ENCODE measurements around the gene ZNF649. TPM values are rescaled to one million over a fixed set of nuclear protein-coding genes. Genes with fewer than 3 reads are reported as not detected.

ZNF649 gene
- 47.3 TPM for total RNA-seq

GRCh38 chr19:51904331-51905165 is at the start of gene ZNF649:
TSS of gene ZNF649 (minus strand) at chr19:51905017. CDS start at chr19:51900107, 4,910 bp downstream.

DNA sequence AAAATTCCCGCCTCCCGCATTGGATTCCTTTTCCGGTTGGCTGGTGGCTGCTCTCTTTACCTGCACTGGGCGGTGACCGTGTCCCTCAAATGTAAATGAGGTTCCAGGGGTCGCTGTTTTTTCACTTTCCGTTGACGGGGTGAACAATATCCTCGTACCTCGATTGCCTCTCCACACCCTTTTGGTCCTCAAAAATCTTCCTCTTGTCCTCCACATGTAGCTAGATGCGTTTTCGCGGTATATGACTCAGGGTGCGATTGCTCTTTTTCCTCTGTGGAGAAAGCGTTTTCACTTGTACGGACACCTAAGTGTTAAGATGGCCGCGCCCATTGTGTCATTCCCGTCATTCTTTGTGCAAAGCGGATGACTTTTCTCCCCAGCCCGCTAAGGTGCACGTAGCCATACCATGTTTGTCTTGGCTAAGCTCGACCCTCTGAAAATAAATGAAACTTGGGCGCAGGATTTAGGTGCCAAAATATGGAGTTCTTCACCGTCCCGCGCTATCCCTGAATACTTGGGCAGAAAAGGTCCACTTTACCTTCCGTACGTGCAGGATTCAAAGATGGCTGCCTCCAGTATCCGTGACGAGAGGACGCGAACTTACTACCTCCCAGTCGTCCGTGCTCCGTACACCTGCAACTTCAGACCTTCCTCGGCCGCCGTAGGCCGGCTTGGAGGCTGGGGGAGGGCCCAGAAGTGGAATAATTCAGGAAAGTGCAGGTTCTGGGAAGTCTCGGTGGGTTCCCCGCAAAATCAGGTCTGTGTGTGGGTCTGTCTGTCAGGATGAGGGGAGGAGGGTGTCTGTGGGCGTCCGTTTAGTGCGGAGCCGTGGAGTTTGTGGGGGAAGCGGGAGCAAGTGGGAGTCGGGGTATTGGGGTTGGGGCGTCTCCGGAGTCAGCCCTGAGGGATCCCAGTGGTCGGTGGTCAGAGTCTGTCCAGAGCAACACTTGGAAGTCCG is 22.2 kb upstream of the ZNF649 start, which contains the start of gene ZNF613:
Gene ZNF613 (plus strand): TSS at position 689 of the 958 bp plus-strand sequence. CDS start 8,749 bp downstream, outside the sequence.

GRCh38 chr19:51887522-51888498 is 17.0 kb downstream of the ZNF649 start, which contains the start of gene ZNF577:
TSS of gene ZNF577 (minus strand) at chr19:51887951. CDS start at chr19:51880382, 7,569 bp downstream.

Other genes starting within 250 kb of the ZNF649 start
- gene SPACA6, start 211.7 kb downstream of the ZNF649 start, total RNA-seq: 11.3 TPM
- gene HAS1, start 181.0 kb downstream of the ZNF649 start, total RNA-seq: 1.3 TPM
- 4.7 TPM for gene FPR1, start 153.1 kb downstream of the ZNF649 start, total RNA-seq
- gene FPR2, start 143.8 kb downstream of the ZNF649 start, total RNA-seq: not detected
- not detected for gene FPR3, start 109.9 kb downstream of the ZNF649 start, total RNA-seq
- 78.3 TPM for gene ZNF577, start 17.1 kb downstream of the ZNF649 start, total RNA-seq
- gene ZNF613, start 22.5 kb upstream of the ZNF649 start, total RNA-seq: 18.5 TPM
- 21.9 TPM for gene ZNF350, start 81.8 kb upstream of the ZNF649 start, total RNA-seq
- 31.3 TPM for gene ZNF615, start 103.2 kb upstream of the ZNF649 start, total RNA-seq
- gene ZNF614, start 123.4 kb upstream of the ZNF649 start, total RNA-seq: 29.1 TPM
- 33.8 TPM for gene ZNF432, start 143.8 kb upstream of the ZNF649 start, total RNA-seq
- 68.9 TPM for gene ZNF841, start 190.7 kb upstream of the ZNF649 start, total RNA-seq
- gene ZNF616, start 234.9 kb upstream of the ZNF649 start, total RNA-seq: 35.1 TPM